GM19468 (cell line): Measurements from ENCODE around the gene PIGM.

Source experiments
- ATAC-seq: cut with Tn5 transposase; IDR thresholded peaks from one replicate; pipeline ENCODE4 v1.9.1; 2021; ENCODE audit warnings: mild to moderate bottlenecking, moderate library complexity, moderate number of reproducible peaks; ENCODE audit not compliant: unreplicated experiment; ENCODE audit errors: extremely low read depth

The PIGM gene

DNA sequence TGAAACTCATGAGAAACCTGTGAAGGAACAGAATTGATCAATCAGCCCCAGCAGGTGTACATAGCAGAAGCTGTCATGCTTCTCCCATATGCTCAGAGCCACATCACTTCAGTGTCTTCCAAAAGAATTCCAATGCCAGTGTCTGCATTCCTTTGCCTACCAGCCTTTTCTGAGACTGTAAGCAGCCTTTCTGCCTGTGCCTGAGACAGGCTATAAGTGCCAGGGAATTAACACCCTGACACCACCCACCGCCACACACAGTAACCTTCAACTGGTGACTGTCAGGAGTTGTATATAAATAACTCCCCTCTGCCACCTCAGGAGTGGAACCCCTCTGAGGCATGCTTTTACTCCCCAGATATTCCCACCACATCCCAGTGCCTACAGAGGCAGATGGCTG lies 39.6 kb downstream of the PIGM start:
- ATAC-seq, result no peak

DNA sequence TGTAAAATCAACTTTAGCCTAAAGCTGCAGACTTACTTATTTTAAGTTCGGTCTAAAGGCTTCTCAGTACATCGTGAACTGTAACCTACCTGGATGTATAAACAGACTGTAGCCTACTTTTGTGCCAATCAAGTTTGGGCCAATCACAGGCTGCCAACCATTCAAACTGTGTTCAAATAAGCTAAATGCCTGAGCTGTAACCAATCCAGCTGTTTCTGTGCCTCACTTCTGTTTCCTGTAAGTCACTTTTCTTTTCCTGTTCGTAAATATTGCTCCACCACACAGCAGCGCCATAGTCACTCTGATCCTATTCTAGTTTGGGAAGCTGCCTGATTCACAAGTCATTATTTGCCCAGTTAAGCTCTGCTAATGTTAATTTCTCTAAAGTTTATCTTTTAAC lies 40.3 kb downstream of the PIGM start:
- ATAC-seq, result no peak

DNA sequence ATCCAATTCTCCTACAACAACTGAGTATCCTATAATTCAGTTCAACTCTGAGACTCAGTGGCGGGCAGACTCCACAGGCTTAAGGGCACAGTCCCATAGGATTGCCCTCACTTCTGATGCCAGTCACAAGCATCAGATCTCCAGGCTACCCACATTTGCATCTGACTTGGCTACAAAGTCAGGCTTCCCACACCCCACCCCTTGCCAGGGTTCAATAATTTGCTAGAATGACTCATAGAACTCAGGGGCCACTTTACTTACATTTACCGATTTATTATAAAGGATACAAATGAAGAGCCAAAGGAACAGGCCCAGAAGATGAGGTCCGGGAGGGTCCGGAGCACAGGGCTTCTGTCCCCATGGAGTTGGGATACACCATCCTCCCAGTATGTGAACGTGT lies 41.8 kb downstream of the PIGM start:
- ATAC-seq, result no peak

DNA sequence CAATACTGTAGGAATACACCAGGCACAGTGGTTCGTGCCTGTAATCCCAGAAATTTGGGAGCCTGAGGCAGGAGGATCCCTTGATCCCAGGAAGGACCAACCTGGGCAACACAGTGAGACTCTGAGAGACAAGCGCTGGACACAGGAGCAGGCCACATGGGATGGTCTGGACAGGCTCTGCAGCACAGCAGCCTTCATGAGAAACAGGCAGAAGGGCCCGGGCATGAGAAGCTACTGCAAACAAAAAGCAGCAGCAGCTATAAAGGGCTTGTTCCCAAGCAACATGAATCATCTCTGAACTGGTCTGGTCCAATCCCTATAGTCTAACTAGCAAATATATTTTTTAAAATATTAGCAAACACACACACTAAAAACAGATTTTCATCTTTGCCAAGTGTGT lies 42.2 kb downstream of the PIGM start:
- no peak for ATAC-seq

DNA sequence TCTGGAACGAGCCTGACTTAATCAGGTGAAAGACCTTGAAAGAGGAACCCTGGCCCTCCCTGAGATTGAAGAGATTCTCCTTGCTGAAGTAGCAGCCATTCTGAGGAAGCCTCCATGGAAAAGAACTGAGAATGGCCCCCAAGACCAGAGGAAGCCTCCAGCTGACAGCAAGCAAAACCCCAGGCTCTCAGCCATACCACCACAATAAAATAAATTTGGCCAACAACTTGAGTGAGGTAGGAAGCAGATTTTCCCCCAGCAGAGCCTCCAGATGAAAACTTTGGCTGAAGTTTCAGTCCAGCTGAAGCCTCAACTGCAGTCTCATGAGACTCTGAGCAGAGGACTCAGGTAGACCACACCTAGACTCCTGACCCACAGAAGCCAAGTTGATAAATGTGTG lies 43.8 kb downstream of the PIGM start:
- no peak for ATAC-seq

DNA sequence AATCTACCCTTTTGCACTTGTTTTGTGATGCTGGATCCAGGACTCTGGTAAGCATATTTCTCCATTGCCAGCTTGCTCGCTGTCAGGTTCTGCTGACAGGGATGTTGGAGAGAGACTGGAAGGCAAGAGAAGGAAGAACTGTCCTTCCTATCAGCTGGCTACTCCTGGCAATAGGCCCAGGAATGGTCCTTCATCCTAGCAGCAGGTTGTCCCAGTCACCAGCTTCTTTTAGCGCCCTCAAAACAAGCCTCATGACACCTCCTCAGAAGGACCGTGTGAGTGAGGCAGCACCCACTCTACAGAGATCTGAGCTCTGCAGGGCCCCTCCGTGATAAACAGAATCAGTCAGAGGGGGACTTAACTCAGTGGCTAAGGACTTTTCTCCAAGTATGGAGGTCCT lies 44.6 kb downstream of the PIGM start:
- no peak for ATAC-seq

DNA sequence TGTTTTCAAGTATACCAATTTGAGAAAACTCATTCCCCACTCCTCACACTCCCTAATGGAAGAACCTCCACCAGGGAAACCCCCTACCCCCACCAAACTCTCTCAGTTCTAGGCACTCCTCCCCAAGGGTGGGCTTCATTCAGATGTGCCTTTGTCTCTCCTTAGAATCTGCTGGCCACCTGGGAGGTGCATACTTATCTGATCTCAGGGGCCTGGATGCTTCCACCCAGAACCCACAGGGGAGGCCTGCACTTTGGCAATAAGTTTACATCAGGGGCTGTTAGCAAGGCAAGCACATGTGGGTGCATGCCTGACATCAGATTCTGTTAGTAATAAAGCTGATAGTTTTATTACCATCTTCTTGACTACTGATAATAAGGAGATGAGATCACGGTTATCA lies 45.3 kb downstream of the PIGM start:
- ATAC-seq, result no peak

DNA sequence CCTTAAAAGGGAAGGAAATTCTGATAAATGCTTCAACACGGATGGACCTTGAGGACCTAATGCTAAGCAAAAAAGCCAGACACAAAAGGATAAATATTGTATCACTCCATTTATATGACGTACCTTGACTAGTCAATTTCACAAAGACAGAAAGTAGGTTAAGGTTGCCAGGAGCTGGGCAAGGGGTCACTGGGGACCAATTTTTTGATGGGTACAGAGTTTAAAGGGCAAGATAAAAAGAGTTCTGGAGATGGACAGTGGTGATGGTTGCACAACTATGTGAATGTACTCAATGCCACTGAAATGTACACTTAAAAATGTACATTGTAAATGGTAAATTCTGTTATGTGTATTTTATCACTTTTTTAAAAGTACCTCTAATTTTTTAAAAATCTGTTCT lies 45.7 kb downstream of the PIGM start:
- ATAC-seq, result no peak

DNA sequence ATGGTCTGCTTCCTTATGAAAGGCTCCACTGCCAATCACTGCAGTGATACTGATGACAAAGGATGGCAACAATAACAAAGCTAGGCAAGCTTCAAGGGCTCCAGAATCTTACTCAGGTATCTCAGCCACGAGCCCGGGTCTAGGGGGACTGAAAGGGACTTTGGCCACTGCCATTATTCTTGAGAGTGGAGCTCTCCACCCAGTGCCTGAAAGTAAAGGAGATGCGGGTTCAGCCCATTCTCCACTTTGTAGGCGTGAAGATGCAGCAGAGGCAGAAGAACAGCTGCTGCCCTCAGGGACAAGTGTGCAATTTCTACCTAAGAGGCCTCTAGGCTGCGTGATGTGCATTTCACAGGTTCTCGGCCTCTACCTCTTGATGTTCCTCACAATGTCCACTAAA lies 46.3 kb downstream of the PIGM start:
- ATAC-seq, result no peak

DNA sequence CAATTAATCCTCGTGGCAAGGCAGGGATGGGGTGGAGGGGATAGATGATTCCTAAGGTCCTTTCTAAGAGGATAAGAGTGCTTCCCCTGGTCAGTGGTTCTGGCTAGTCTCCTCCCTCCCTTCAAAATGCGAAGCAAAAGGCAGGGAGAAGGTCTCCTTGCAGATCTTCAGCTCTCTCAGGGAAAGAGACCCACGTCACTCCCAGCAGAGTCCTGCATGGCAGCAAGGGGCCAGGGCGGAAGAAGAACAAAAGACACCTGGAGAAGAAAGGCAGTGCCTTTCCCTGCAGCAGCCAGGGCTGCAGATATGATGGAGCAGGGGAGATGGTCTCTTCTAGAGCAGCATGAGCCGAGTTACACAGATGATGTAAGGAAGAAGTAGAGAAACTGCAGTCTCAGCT lies 48.1 kb downstream of the PIGM start:
- ATAC-seq, result no peak

DNA sequence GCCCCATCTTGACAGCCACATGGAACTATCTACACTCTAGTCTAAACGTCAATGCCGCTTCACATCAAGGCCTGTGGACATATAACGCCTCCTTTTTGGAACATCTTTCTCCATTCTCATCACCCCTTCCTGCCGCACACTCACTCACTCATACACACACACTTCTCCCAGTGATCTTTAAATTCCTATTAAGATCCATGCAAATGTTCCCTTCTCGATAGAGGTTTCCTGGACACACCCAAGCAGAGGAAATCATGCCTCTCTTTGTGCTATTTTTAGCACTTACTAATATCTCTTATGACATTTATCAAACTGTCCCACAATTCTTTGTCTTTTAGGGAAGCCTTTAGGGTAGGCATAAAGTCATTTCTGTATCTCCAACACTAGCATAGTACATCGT lies 49.5 kb downstream of the PIGM start:
- ATAC-seq, result no peak

DNA sequence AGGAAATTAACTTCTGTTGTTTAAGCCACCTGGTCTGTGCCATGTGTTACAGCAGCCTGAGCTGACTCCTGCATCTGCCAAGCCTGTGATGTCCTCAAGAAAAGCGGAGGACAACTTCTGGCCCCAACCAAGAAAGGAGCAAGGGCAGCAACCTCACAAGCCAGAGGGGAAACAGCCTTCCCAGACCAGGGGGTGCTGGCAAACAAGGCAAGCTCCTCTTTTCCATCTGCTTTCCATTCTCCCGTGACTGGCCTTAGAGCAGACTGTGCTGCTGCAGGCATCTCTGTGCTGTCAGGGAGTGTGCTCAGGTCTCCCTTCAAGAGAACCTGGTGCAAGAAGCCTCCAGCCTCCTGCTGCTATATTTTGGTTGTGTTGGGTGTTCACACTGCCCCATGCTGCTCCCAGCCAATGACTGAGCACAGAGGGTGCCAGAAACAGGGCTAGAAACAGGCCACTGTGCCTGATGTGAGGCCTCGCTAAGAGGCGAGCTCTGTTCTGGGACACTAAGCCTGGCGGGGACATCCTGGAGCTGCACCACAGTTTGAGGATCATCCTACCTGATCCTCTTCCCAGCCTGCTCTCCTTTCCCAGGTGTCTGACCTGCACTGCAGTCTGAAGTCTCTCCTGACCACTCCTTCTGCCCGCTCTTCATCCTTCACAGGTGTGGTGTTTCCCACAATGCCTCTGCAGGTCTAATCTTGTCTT lies 50.3 kb downstream of the PIGM start:
- no peak for ATAC-seq

DNA sequence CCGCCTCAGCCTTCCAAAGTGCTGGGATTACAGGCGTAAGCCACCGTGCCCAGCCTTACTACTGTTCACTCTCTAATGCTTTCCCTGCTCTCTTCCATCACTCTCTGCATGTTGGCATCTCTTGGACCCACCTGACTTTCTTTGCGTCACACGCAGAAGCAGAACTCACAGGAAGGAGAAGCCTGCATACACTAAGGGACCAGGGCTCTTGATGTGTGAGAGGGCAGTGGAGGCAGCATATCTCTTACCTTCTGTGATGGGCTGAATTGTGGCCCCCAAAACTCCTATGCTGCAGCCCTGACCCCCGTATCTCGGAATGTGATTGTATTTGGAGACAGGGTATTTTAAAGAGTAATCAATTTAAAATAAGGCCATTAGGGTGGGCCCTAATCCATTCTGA lies 51.0 kb downstream of the PIGM start:
- ATAC-seq, result no peak

DNA sequence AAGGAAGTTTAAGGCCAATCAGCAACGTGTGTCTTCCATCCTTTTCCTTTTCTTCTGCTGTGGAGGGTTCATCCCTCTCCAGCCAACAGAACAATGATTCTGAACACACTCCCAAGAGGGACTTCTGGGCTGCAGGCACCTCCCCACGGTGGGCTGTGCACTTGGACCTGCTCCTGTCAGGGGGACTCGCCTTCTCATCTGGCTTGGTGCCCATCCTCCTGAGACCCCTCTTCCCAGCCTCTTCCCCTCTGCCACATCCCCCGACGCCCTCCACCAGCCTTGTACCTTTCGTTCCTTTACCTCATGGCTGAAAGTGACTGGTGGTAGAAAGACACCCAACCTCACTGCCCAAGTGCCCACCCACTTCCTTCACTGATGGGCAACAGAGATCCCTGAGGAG lies 51.7 kb downstream of the PIGM start:
- no peak for ATAC-seq

DNA sequence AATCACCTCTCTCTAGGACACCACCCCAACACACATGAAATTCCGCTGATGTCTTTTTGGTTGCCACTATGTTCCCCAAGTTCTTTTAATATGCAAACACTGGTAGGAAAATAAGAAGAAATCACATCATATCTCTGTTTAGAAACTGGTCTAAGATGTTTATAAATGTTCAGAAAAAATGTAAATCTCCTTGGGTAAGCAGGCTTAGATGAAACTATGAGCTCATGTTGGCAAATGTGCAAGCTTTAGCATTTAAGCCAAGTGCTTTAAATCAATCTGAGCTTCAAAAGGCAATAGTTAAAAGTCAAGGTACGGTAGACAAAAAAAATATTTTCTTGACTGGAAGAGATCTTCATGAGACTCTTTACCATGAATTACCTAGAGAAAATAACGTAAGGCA lies 52.5 kb downstream of the PIGM start:
- no peak for ATAC-seq

DNA sequence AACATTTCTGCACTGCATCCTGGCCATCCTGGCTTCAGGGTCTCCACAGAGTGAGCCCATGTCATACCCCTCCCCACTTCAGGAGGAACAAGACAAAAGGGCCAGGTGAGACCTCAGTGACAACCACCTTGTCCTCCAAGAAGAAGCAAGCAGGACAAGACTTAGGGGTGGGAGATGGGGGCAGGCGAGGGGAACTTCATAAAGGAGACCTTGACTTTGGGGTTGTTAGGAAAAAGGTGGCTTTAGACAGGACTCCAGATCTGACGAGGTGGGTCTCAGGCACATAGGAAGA lies 53.7 kb downstream of the PIGM start:
- no peak for ATAC-seq

DNA sequence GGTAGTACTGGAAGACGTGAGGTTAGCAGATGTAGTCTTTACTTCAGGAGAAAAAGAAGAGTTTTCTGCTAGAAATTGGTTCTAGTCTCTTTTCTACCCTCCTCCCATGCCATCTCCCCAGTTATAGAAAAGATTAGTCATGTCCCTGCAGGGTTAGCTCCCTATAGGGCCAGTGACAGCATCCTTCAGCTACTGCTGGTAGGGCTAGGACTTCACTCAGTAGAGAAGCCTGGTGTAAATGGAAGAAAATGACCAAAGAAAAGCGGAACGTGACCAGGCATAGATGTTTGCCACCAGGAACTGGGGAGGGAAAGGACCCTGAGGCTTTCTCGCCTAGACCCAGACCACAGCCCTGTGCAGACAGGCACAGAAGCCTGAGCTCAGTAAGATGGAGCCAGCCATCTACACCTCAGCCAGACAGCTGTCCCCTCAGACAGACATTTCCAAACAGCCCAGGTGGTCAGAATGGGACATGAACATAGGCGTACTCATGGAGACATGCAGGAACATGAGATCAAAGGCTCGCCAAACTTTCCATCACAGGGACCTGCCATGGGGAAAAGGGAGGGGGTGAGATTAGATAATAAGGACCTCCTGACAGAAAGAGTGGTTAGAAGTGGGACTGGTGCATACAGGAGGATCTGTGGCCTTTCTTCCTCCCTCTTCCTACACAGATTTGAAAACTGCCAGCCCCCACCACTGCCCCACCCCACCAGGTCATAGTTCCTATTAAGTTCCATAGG lies 54.3 kb downstream of the PIGM start:
- no peak for ATAC-seq
